GM13976 (cell line): ENCODE measurements around the gene QRFP.
"Not testable (repeated sequence)": the region's sequence is repeated elsewhere in the genome, so short reads cannot be mapped to it uniquely, and the experiment has no call there.

ENCODE experiments used
- DNase-seq: peaks from one replicate; pipeline ENCODE4 v3.0.0; 2012; ENCODE audit warnings: low spot score
- CTCF ChIP-seq: IDR thresholded peaks from 2 replicates; pipeline ENCODE4 v1.5.1; 2012; ENCODE audit warnings: borderline replicate concordance, mild to moderate bottlenecking; ENCODE audit not compliant: insufficient read depth; ENCODE audit errors: extremely low read depth, missing control alignments, control extremely low read depth
- in situ Hi-C: fragments of 300-500 bp; cut with MboI; formaldehyde crosslinking; loops from one replicate; pipeline ENCODE4 v1.12.0; 2022; ENCODE audit warnings: low sequenced_read_pairs, mixed read lengths, inconsistent platforms; ENCODE audit not compliant: unreplicated experiment

Gene QRFP

GRCh38 chr9:130914417-130915095 is 17.9 kb upstream of the QRFP start:
- no peak for DNase-seq
- TF ChIP-seq CTCF = no peak
- in situ Hi-C loops = no loop called here

DNA sequence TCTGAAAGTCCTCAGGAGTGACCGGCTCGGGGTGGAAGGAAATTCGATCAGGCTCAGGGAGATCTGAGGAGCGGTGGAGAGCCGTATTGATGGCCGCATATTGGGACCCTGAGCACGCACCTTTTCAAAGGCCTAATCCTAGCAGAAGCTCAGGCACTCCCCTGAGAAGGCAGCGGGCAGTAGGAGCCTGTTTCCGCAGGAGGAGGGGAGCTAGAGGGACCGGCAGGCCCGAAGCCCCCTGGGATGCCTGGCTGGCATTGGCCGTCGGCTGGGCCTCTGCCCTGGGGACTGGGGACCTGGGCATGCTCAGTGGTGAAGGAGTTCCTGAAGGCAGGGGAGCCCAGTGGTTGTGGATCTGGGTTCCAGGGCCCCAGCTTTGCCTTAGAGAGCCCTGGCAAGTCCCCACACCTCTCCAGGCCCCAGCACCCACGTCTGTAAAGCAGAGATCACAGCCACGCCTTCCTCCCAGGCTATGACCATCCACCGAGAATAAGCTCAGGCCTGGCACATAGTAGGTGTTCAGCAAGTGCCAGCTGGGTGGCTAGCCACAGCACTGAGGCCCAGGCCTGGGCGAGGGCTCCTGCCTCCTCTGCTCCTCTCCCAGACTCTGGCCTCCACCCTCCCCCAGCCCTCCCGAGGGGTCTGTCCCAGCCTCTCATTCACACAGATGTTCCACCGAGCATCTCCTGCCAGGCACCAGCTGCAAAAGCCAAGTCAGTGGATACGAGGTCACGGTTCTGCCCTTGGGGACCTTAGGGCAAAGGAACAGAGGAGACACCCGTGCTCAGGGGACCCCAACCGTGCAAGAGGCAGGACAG is 17.2 kb upstream of the QRFP start:
- in situ Hi-C loops = no loop called here
- DNase-seq = no peak

GRCh38 chr9:130912932-130913598 is 16.5 kb upstream of the QRFP start:
- DNase-seq = no peak
- in situ Hi-C loops = no loop called here
- TF ChIP-seq CTCF = no peak

More for the DNA sequence above, 17.2 kb upstream of the QRFP start:
- TF ChIP-seq CTCF = no peak

GRCh38 chr9:130911254-130912049 is 14.8 kb upstream of the QRFP start:
- no peak for TF ChIP-seq CTCF

DNA sequence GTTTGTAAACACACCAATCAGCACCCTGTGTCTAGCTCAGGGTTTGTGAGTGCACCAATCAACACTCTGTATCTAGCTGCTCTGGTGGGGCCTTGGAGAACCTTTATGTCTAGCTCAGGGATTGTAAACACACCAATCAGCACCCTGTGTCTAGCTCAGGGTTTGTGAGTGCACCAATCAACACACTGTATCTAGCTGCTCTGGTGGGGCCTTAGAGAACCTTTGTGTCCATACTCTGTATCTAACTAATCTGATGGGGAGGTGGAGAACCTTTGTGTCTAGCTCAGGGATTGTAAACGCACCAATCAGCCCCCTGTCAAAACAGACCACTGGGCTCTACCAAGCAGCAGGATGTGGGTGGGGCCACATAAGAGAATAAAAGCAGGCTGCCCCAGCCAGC is 14.1 kb upstream of the QRFP start:
- in situ Hi-C loops, DNase-seq: not testable (repeated sequence)

More at GRCh38 chr9:130911254-130912049, 14.8 kb upstream of the QRFP start:
- no peak for DNase-seq
- in situ Hi-C loops = no loop called here

GRCh38 chr9:130910041-130910440 is 13.4 kb upstream of the QRFP start:
- DNase-seq, in situ Hi-C loops: not testable (repeated sequence)

DNA sequence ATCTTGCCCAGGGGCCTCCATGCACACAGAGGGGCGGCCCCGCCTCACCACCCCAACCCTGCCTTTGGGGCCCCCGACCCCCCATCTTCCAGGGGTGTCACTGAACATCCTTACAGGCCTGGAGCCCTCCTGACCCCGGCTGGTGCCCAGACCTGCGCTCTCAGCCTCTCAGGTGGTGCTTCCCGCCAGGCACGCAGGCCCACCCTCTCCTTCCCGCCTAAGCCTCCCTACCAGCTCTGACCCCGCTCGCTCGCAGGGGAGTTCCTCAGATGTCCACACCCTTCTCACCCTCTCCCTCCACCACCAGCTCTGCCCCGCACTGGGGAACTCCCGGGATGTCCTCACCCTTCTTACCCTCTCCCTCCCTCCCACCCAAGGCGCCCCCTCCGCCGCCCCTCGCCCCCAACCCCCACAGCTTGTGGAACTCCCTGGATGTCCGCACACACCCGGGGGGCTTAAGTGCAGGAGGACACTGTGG is 12.3 kb upstream of the QRFP start:
- in situ Hi-C loops = no loop called here
- no peak for TF ChIP-seq CTCF
- no peak for DNase-seq
